Left colon (tissue), 2 donors: ENCODE measurements around the gene ZKSCAN2. TPM values are rescaled to one million over a fixed set of nuclear protein-coding genes. Genes with fewer than 3 reads are reported as not detected.

Experiments used
- total RNA-seq, 2 donors: library from RNA; stranded (reverse); fragmentation: NEBNext Ultra II Directional; extraction: Animal tissue kit (Norgen Biotek cat#: 25700); gene quantifications; one replicate each; pipeline ENCODE4 v1.2.1, GENCODE V29; 2021
- donor health status: DM: no; HTN: no; CAD: no.
- donor health status: DM: yes; HTN: yes; CAD: no.

ZKSCAN2 gene
- total RNA-seq, 2 donors from 2014 or later = 2.6 to 2.7 TPM

Other genes starting within 250 kb of the ZKSCAN2 start
- 100 to 1,000 TPM; 107 to 129 TPM for gene ARHGAP17, start 242.5 kb downstream of the ZKSCAN2 start, total RNA-seq
- 10 to 100 TPM; 43.8 to 55.8 TPM for gene LCMT1, start 146.1 kb downstream of the ZKSCAN2 start, total RNA-seq
- gene AQP8, start 40.9 kb downstream of the ZKSCAN2 start, total RNA-seq = 100 to 1,000 TPM; 176 to 380 TPM